ENCODE results near the gene DPF3.

Gene DPF3

GRCh38 chr14:72744416-72745120 lies 149.3 kb downstream of the DPF3 start:
- Histone ChIP-seq H3K4me1 (ENCODE audit: control insufficient read depth, low read depth, low read length) (no peaks in the 10 kb centered on the region), H3K79me1 (ENCODE audit: low read length) (no peaks in the 10 kb centered on the region), H2AK5ac (ENCODE audit: low read length) (no peak overlapping the region), H2BK15ac (replicated peaks; ENCODE audit: low read depth) (no peak overlapping the region), H3K18ac (ENCODE audit: low read length) (no peak overlapping the region), H3K79me2 (ENCODE audit: control insufficient read depth, insufficient read depth, low read length) (no peaks in the 10 kb centered on the region), H3K4ac (ENCODE audit: low read depth, low read length) (no peak overlapping the region), H2BK5ac (ENCODE audit: low read length) (no peak overlapping the region), H4K5ac (ENCODE audit: low read length) (no peak overlapping the region), H4K8ac (ENCODE audit: low read depth, low read length) (no peak overlapping the region), H2BK120ac (ENCODE audit: low read depth, low read length) (no peak overlapping the region), H3K4me2 (ENCODE audit: low read length) (no peak overlapping the region), H3K36me3 (ENCODE audit: control insufficient read depth, insufficient read depth, low read length) (no peaks in the 10 kb centered on the region), H3K4me3 (ENCODE audit: low read length) (no peak overlapping the region), H3K27ac (ENCODE audit: low read depth, low read length) (no peak overlapping the region), H3K56ac (ENCODE audit: low read length) (no peak overlapping the region), H3K27me3 (ENCODE audit: insufficient read depth, low read length, poor library complexity) (no peaks in the 10 kb centered on the region), H3K9ac (ENCODE audit: low read length) (no peak overlapping the region), H3K23ac (ENCODE audit: low read length) (no peak overlapping the region)
- no CpG with 5 or more reads among the region's 8 CpGs for WGBS (ENCODE audit: extremely low coverage, insufficient coverage, low lambda C conversion rate)
- no peak for DNase-seq

- Histone ChIP-seq H3K4ac (ENCODE audit: low read depth, low read length) (no peak overlapping the region), H3K79me1 (ENCODE audit: low read length) (no peaks in the 10 kb centered on the region), H2BK15ac (replicated peaks; ENCODE audit: low read depth) (no peak overlapping the region), H3K79me2 (ENCODE audit: control insufficient read depth, insufficient read depth, low read length) (no peaks in the 10 kb centered on the region), H4K5ac (ENCODE audit: low read length) (no peak overlapping the region), H4K8ac (ENCODE audit: low read depth, low read length) (no peak overlapping the region), H2BK120ac (ENCODE audit: low read depth, low read length) (no peak overlapping the region), H3K27me3 (ENCODE audit: insufficient read depth, low read length, poor library complexity) (no peaks in the 10 kb centered on the region), H2AK5ac (ENCODE audit: low read length) (no peak overlapping the region), H3K4me1 (ENCODE audit: control insufficient read depth, low read depth, low read length) (no peaks in the 10 kb centered on the region), H3K27ac (ENCODE audit: low read depth, low read length) (no peak overlapping the region), H3K23ac (ENCODE audit: low read length) (no peak overlapping the region), H3K4me3 (ENCODE audit: low read length) (no peak overlapping the region), H2BK5ac (ENCODE audit: low read length) (no peak overlapping the region), H3K36me3 (ENCODE audit: control insufficient read depth, insufficient read depth, low read length) (no peaks in the 10 kb centered on the region), H3K9ac (ENCODE audit: low read length) (no peak overlapping the region), H3K4me2 (ENCODE audit: low read length) (no peak overlapping the region), H3K56ac (ENCODE audit: low read length) (no peak overlapping the region), H3K18ac (ENCODE audit: low read length) (no peak overlapping the region)
- no peak for DNase-seq
- WGBS (ENCODE audit: extremely low coverage, insufficient coverage, low lambda C conversion rate): no CpG with 5 or more reads among the region's 2 CpGs
Observed at GRCh38 chr14:72743626-72744025, 150.3 kb downstream of the DPF3 start.

GRCh38 chr14:72742838-72743195 lies 151.1 kb downstream of the DPF3 start:
- Histone ChIP-seq H4K5ac (ENCODE audit: low read length) (no peak overlapping the region), H3K56ac (ENCODE audit: low read length) (no peak overlapping the region), H3K4ac (ENCODE audit: low read depth, low read length) (no peak overlapping the region), H2BK15ac (replicated peaks; ENCODE audit: low read depth) (no peak overlapping the region), H3K23ac (ENCODE audit: low read length) (no peak overlapping the region), H3K9ac (ENCODE audit: low read length) (no peak overlapping the region), H3K27ac (ENCODE audit: low read depth, low read length) (no peak overlapping the region), H2BK120ac (ENCODE audit: low read depth, low read length) (no peak overlapping the region), H3K27me3 (ENCODE audit: insufficient read depth, low read length, poor library complexity) (no peaks in the 10 kb centered on the region), H2BK5ac (ENCODE audit: low read length) (no peak overlapping the region), H3K4me1 (ENCODE audit: control insufficient read depth, low read depth, low read length) (no peaks in the 10 kb centered on the region), H3K18ac (ENCODE audit: low read length) (no peak overlapping the region), H3K4me3 (ENCODE audit: low read length) (no peak overlapping the region), H4K8ac (ENCODE audit: low read depth, low read length) (no peak overlapping the region), H3K79me1 (ENCODE audit: low read length) (no peaks in the 10 kb centered on the region), H2AK5ac (ENCODE audit: low read length) (no peak overlapping the region), H3K79me2 (ENCODE audit: control insufficient read depth, insufficient read depth, low read length) (no peaks in the 10 kb centered on the region), H3K36me3 (ENCODE audit: control insufficient read depth, insufficient read depth, low read length) (no peaks in the 10 kb centered on the region), H3K4me2 (ENCODE audit: low read length) (no peak overlapping the region)
- no CpG with 5 or more reads among the region's 10 CpGs for WGBS (ENCODE audit: extremely low coverage, insufficient coverage, low lambda C conversion rate)
- no peak for DNase-seq

- Histone ChIP-seq H3K4ac (ENCODE audit: low read depth, low read length) (no peak overlapping the region), H3K18ac (ENCODE audit: low read length) (no peak overlapping the region), H3K4me2 (ENCODE audit: low read length) (no peak overlapping the region), H3K79me2 (ENCODE audit: control insufficient read depth, insufficient read depth, low read length) (no peaks in the 10 kb centered on the region), H3K4me3 (ENCODE audit: low read length) (no peak overlapping the region), H2BK15ac (replicated peaks; ENCODE audit: low read depth) (no peak overlapping the region), H3K9ac (ENCODE audit: low read length) (no peak overlapping the region), H2AK5ac (ENCODE audit: low read length) (no peak overlapping the region), H3K27me3 (ENCODE audit: insufficient read depth, low read length, poor library complexity) (no peaks in the 10 kb centered on the region), H2BK120ac (ENCODE audit: low read depth, low read length) (no peak overlapping the region), H4K8ac (ENCODE audit: low read depth, low read length) (no peak overlapping the region), H3K23ac (ENCODE audit: low read length) (no peak overlapping the region), H3K36me3 (ENCODE audit: control insufficient read depth, insufficient read depth, low read length) (no peaks in the 10 kb centered on the region), H3K79me1 (ENCODE audit: low read length) (no peaks in the 10 kb centered on the region), H3K4me1 (ENCODE audit: control insufficient read depth, low read depth, low read length) (no peaks in the 10 kb centered on the region), H3K56ac (ENCODE audit: low read length) (no peak overlapping the region), H3K27ac (ENCODE audit: low read depth, low read length) (no peak overlapping the region), H4K5ac (ENCODE audit: low read length) (no peak overlapping the region), H2BK5ac (ENCODE audit: low read length) (no peak overlapping the region)
- WGBS (ENCODE audit: extremely low coverage, insufficient coverage, low lambda C conversion rate): no CpG with 5 or more reads among the region's 27 CpGs
- DNase-seq: no peak
Observed at GRCh38 chr14:72742118-72742837, 151.6 kb downstream of the DPF3 start.

GRCh38 chr14:72741826-72742117 lies 152.1 kb downstream of the DPF3 start:
- no peak for DNase-seq
- WGBS (ENCODE audit: extremely low coverage, insufficient coverage, low lambda C conversion rate): no CpG with 5 or more reads among the region's 8 CpGs

More at GRCh38 chr14:72741826-72742117, 152.1 kb downstream of the DPF3 start:
- Histone ChIP-seq H3K56ac (ENCODE audit: low read length) (no peak overlapping the region), H2BK15ac (replicated peaks; ENCODE audit: low read depth) (no peak overlapping the region), H3K36me3 (ENCODE audit: control insufficient read depth, insufficient read depth, low read length) (no peaks in the 10 kb centered on the region), H4K5ac (ENCODE audit: low read length) (no peak overlapping the region), H3K79me2 (ENCODE audit: control insufficient read depth, insufficient read depth, low read length) (no peaks in the 10 kb centered on the region), H3K4me2 (ENCODE audit: low read length) (no peak overlapping the region), H4K8ac (ENCODE audit: low read depth, low read length) (no peak overlapping the region), H3K23ac (ENCODE audit: low read length) (no peak overlapping the region), H2BK5ac (ENCODE audit: low read length) (no peak overlapping the region), H3K9ac (ENCODE audit: low read length) (no peak overlapping the region), H3K27me3 (ENCODE audit: insufficient read depth, low read length, poor library complexity) (no peaks in the 10 kb centered on the region), H3K4me3 (ENCODE audit: low read length) (no peak overlapping the region), H3K79me1 (ENCODE audit: low read length) (no peaks in the 10 kb centered on the region), H3K4ac (ENCODE audit: low read depth, low read length) (no peak overlapping the region), H3K27ac (ENCODE audit: low read depth, low read length) (no peak overlapping the region), H3K4me1 (ENCODE audit: control insufficient read depth, low read depth, low read length) (no peaks in the 10 kb centered on the region), H2BK120ac (ENCODE audit: low read depth, low read length) (no peak overlapping the region), H2AK5ac (ENCODE audit: low read length) (no peak overlapping the region), H3K18ac (ENCODE audit: low read length) (no peak overlapping the region)
